Endothelial cell of umbilical vein (primary cell): ENCODE results near the gene TXNDC2. TPM values are rescaled to one million over a fixed set of nuclear protein-coding genes. Genes with fewer than 3 reads are reported as not detected.

Source experiments
- BruUV-seq: library from RNA; stranded (reverse); fragments of 400-500 nt; replicated peaks from 2 replicates; lab custom pipeline; 2021; lab: Mats Ljungman, UMichigan
- CTCF ChIA-PET: fragments of 300-600, 350-600 bp; sonication (Branson Sonifier 250); formaldehyde crosslinking; loops from one replicate; lab custom pipeline; 2021; ENCODE audit warnings: antibody characterized with exemption, inconsistent platforms; lab: Charles Lee
- POLR2A ChIA-PET: fragments of 300-600, 350-600 bp; sonication (Branson Sonifier 250); formaldehyde crosslinking; loops from one replicate; lab custom pipeline; 2021; ENCODE audit warnings: antibody characterized with exemption, inconsistent platforms; lab: Charles Lee
- DNase-seq: peaks from one replicate; pipeline ENCODE4 v3.0.0-alpha.2; 2011; ENCODE audit warnings: low read depth, low spot score
- FAIRE-seq: peaks from 2 replicates; lab custom pipeline; 2011; peaks lifted over from hg19 to GRCh38; lab: Jason Lieb, UNC
- H2AFZ ChIP-seq: 2 replicates; pipeline ENCODE4 v1.6.0; 2012; ENCODE audit warnings: low read depth, low read length, control low read depth, inconsistent platforms
- H3K27ac ChIP-seq: 2 replicates; pipeline ENCODE4 v1.5.1; 2011; ENCODE audit warnings: low read depth, mild to moderate bottlenecking, control low read depth, low read length, moderate library complexity; ENCODE audit not compliant: insufficient read depth
- H3K27me3 ChIP-seq, 2 experiments: 2 replicates each; pipeline versions ENCODE4 v1.6.0 to v1.6.1; 2011; ENCODE audit warnings: low read length in 2 of 2, mixed read lengths in 1 of 2; ENCODE audit not compliant: control insufficient read depth in 2 of 2, insufficient read depth in 2 of 2
- H3K36me3 ChIP-seq, 2 experiments: 2 replicates in 1 of 2; 3 replicates in 1 of 2; pipeline ENCODE4 v1.5.1; 2011; ENCODE audit warnings: low read length in 2 of 2, mild to moderate bottlenecking in 1 of 2, moderate library complexity in 1 of 2; ENCODE audit not compliant: control insufficient read depth in 2 of 2, insufficient read depth in 2 of 2; ENCODE audit errors: extremely low read depth in 1 of 2
- H3K4me1 ChIP-seq: 3 replicates; pipeline ENCODE4 v1.5.1; 2011; ENCODE audit warnings: mild to moderate bottlenecking, low read length; ENCODE audit not compliant: control insufficient read depth, insufficient read depth; ENCODE audit errors: extremely low read depth
- H3K4me2 ChIP-seq: 2 replicates; pipeline ENCODE4 v1.6.1; 2011; ENCODE audit warnings: low read length, control low read depth, mixed read lengths; ENCODE audit not compliant: insufficient read depth
- H3K4me3 ChIP-seq, 3 experiments: fragments of 200-600 bp in 1 of 3; sonication (generic), shearing (Covaris generic) in 1 of 3; replicated peaks in 1 of 3; 2 replicates each; pipeline ENCODE4 v1.5.1; 2011 to 2016; ENCODE audit warnings: control low read depth in 3 of 3, low read length in 3 of 3, mild to moderate bottlenecking in 2 of 3, inconsistent platforms in 1 of 3, low read depth in 1 of 3, moderate library complexity in 1 of 3; ENCODE audit not compliant: insufficient read depth in 1 of 3
- H3K79me2 ChIP-seq: 2 replicates; pipeline ENCODE4 v1.6.0; 2012; ENCODE audit warnings: low read length, inconsistent platforms; ENCODE audit not compliant: control insufficient read depth, insufficient read depth
- H3K9ac ChIP-seq: replicated peaks from 2 replicates; pipeline ENCODE3; 2011; ENCODE audit warnings: low read length, control low read depth; ENCODE audit not compliant: insufficient read depth; ENCODE audit errors: extremely low read depth
- H3K9me1 ChIP-seq: replicated peaks from 3 replicates; pipeline ENCODE4 v1.6.0; 2011; ENCODE audit warnings: mild to moderate bottlenecking, low read length; ENCODE audit not compliant: control insufficient read depth, insufficient read depth; ENCODE audit errors: extremely low read depth
- H3K9me3 ChIP-seq: replicated peaks from 2 replicates; pipeline ENCODE4 v1.5.1; 2012; ENCODE audit warnings: low read length, inconsistent platforms; ENCODE audit not compliant: control insufficient read depth, insufficient read depth
- H4K20me1 ChIP-seq: replicated peaks from 2 replicates; pipeline ENCODE3; 2011; ENCODE audit warnings: mild to moderate bottlenecking, low read length; ENCODE audit not compliant: control insufficient read depth, insufficient read depth; ENCODE audit errors: extremely low read depth
- EZH2 ChIP-seq: IDR thresholded peaks from 2 replicates; pipeline ENCODE4 v1.6.1; 2012; ENCODE audit warnings: borderline replicate concordance, low read depth, mild to moderate bottlenecking, moderate library complexity, low read length, inconsistent platforms; ENCODE audit not compliant: severe bottlenecking
- FOS ChIP-seq: IDR thresholded peaks from 2 replicates; pipeline ENCODE4 v1.6.1; 2011; ENCODE audit warnings: mild to moderate bottlenecking, low read length, moderate library complexity, borderline replicate concordance; ENCODE audit not compliant: insufficient read depth
- GATA2 ChIP-seq: IDR thresholded peaks from 2 replicates; pipeline ENCODE4 v1.7.0; 2011; ENCODE audit warnings: low read depth, mild to moderate bottlenecking, moderate library complexity, mixed read lengths, low read length; ENCODE audit not compliant: insufficient read length, insufficient read depth
- JUN ChIP-seq: IDR thresholded peaks from 2 replicates; pipeline ENCODE4 v1.6.1; 2011; ENCODE audit warnings: borderline replicate concordance, low read depth; ENCODE audit not compliant: insufficient read length, insufficient read depth
- MYC ChIP-seq: IDR thresholded peaks from one replicate; pipeline ENCODE4 v1.6.1; 2011; ENCODE audit warnings: mild to moderate bottlenecking, low read depth, low read length
- POLR2A ChIP-seq: IDR thresholded peaks from 2 replicates; pipeline ENCODE4 v1.6.1; 2012; ENCODE audit warnings: low read depth, mild to moderate bottlenecking, control low read depth, low read length
- POLR2AphosphoS5 ChIP-seq: IDR thresholded peaks from 2 replicates; pipeline ENCODE4 v1.6.1; 2012; ENCODE audit warnings: low read depth, mild to moderate bottlenecking, control low read depth, low read length, moderate library complexity; ENCODE audit not compliant: insufficient read depth
- dilution Hi-C: fragments of 300-500 bp; cut with MboI; formaldehyde crosslinking; loops from one replicate; pipeline ENCODE4 v1.15.0; 2019; ENCODE audit warnings: low sequenced_read_pairs; ENCODE audit not compliant: extremely low pct_ligation_motif_present
- intact Hi-C: fragments of 100-400 bp; cut with micrococcal nuclease; formaldehyde crosslinking; loops from one replicate; pipeline ENCODE4 v1.10.0; 2022
- polyA plus RNA-seq, 4 experiments: library from polyadenylated mRNA; depleted of rRNA in 3 of 4; stranded (reverse) in 3 of 4; unstranded in 1 of 4; fragments of >200 nt; gene quantifications; 2 replicates each; pipeline versions ENCODE4 v1.2.1 to v1.2.3, GENCODE V29; 2011 to 2012; ENCODE audit warnings: missing spikeins in 1 of 4
- total RNA-seq: library from RNA; stranded (reverse); gene quantifications from 2 replicates; pipeline ENCODE4 v1.2.3, GENCODE V29; 2021
- TF ChIP-seq, protein P1 (sequence below): IDR thresholded peaks from 2 replicates; pipeline ENCODE4 v1.6.1; 2011; ENCODE audit not compliant: insufficient read depth, insufficient read length
- TF ChIP-seq, protein P2 (sequence below), 2 donors: IDR thresholded peaks; 1 replicate in 1 of 2; 2 replicates in 1 of 2; pipeline ENCODE4 v1.5.1; 2011; ENCODE audit warnings: low read length in 2 of 2, mild to moderate bottlenecking in 2 of 2, moderate library complexity in 2 of 2, control low read depth in 1 of 2, inconsistent platforms in 1 of 2, low read depth in 1 of 2; ENCODE audit not compliant: insufficient read depth in 1 of 2; ENCODE audit errors: extremely low read depth in 1 of 2

TXNDC2 gene
- total and polyA plus RNA-seq, 2 donors (not counting 3 experiments of a cell fraction or from before 2014, with no cell fraction given) = 0.12 TPM; not detected in 1

DNA sequence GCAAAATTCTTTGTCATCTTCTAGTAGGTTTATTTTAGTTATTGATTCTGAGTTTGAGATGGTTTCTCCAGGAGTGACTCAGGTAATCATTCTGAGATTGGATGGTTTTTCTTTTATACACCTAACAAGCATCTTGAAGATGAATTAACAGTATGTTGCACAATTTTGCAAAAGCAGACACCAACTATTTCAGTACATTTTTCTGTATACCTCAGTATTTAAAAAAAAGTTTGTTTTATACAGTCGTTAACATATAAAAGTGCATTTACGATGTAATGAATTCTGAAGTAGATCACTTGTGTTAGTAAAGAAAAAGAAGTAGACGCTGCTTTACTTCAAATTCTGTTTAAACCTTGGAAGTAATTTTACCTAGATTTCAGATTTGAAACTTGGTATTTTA lies 31.0 kb downstream of the TXNDC2 start:
- H3K4me3 ChIP-seq = no peak overlapping the region
- no peak overlapping the region for H2AFZ ChIP-seq
- no peaks in the 10 kb centered on the region for H3K36me3 ChIP-seq
- peak overlapping the region; percentile 94 for H3K27ac ChIP-seq
- H3K4me2 ChIP-seq = peak overlapping the region; percentile 99
- POLR2A ChIA-PET = no interaction called here
- no peaks in the 10 kb centered on the region for H3K9me3 ChIP-seq
- FAIRE-seq (no peak), DNase-seq (no peak)
- no peaks in the 10 kb centered on the region for H3K27me3 ChIP-seq
- no TSS peak for BruUV-seq
- CTCF ChIA-PET = no interaction called here
- no peaks in the 10 kb centered on the region for H3K9me1 ChIP-seq
- peak overlapping the region; percentile 88 for H3K9ac ChIP-seq
- peaks cover 19% of the 10 kb centered on the region for H4K20me1 ChIP-seq
- peaks cover 42% of the 10 kb centered on the region for H3K4me1 ChIP-seq
- no peak for TF ChIP-seq FOS
- TF ChIP-seq JUN = no peak
- no peak for TF ChIP-seq GATA2
- no peak for TF ChIP-seq EZH2
- TF ChIP-seq MYC = no peak
- TF ChIP-seq, protein P1, sequence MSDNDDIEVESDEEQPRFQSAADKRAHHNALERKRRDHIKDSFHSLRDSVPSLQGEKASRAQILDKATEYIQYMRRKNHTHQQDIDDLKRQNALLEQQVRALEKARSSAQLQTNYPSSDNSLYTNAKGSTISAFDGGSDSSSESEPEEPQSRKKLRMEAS = no peak
- TF ChIP-seq POLR2A = no peak
- TF ChIP-seq, protein P2, sequence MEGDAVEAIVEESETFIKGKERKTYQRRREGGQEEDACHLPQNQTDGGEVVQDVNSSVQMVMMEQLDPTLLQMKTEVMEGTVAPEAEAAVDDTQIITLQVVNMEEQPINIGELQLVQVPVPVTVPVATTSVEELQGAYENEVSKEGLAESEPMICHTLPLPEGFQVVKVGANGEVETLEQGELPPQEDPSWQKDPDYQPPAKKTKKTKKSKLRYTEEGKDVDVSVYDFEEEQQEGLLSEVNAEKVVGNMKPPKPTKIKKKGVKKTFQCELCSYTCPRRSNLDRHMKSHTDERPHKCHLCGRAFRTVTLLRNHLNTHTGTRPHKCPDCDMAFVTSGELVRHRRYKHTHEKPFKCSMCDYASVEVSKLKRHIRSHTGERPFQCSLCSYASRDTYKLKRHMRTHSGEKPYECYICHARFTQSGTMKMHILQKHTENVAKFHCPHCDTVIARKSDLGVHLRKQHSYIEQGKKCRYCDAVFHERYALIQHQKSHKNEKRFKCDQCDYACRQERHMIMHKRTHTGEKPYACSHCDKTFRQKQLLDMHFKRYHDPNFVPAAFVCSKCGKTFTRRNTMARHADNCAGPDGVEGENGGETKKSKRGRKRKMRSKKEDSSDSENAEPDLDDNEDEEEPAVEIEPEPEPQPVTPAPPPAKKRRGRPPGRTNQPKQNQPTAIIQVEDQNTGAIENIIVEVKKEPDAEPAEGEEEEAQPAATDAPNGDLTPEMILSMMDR (IDR thresholded peaks at IDR 0.05; ENCODE audit: extremely low read depth in 1 of 2, insufficient read depth in 1 of 2, low read depth in 1 of 2, low read length in 2 of 2) = no peak
- TF ChIP-seq POLR2AphosphoS5 = no peak
- H3K79me2 ChIP-seq = peaks cover 77% of the 10 kb centered on the region
- dilution Hi-C loops (no loop called here), intact Hi-C loops (no loop called here)
